IMR-90 (cell line): ENCODE results near the gene PFKP. TPM values are rescaled to one million over a fixed set of nuclear protein-coding genes. Genes with fewer than 3 reads are reported as not detected.

Experiments used
- ATAC-seq: fragments of 200-7000 bp; cut with Tn5 transposase; 2 replicates; pipeline ENCODE4 v1.9.1; 2020; ENCODE audit warnings: low read depth, mild to moderate bottlenecking, moderate library complexity
- BruUV-seq: library from RNA; stranded (reverse); fragments of 400-500 nt; replicated peaks from 2 replicates; lab custom pipeline; 2021; lab: Mats Ljungman, UMichigan
- CTCF ChIA-PET: fragments of 300-600 bp; formaldehyde crosslinking; extraction: SDS; loops from one replicate; lab custom pipeline; 2021; ENCODE audit warnings: antibody characterized with exemption; lab: Yijun Ruan, JAX
- POLR2A ChIA-PET: fragments of 300-600 bp; sonication (Branson Sonifier 250); formaldehyde crosslinking; loops from one replicate; lab custom pipeline; 2022; ENCODE audit warnings: antibody characterized with exemption; ENCODE audit not compliant: unreplicated experiment; lab: Charles Lee
- DNase-seq: peaks from one replicate; pipeline ENCODE4 v3.0.0; 2013
- H2AFZ ChIP-seq: replicated peaks from 2 replicates; pipeline ENCODE3; 2013; ENCODE audit warnings: low read length, mild to moderate bottlenecking; ENCODE audit not compliant: poor library complexity
- H2AK5ac ChIP-seq: 2 replicates; pipeline ENCODE4 v1.6.1; 2013; ENCODE audit warnings: low read depth, low read length, inconsistent platforms
- H2AK9ac ChIP-seq: replicated peaks from 2 replicates; pipeline ENCODE3; 2013; ENCODE audit warnings: mild to moderate bottlenecking, low read depth, low read length, moderate library complexity; ENCODE audit not compliant: poor library complexity
- H2BK120ac ChIP-seq: 2 replicates; pipeline ENCODE4 v1.6.1; 2013; ENCODE audit warnings: low read depth, low read length, inconsistent platforms
- H2BK15ac ChIP-seq: 3 replicates; pipeline ENCODE4 v1.6.1; 2013; ENCODE audit warnings: low read depth, low read length, inconsistent platforms
- H2BK20ac ChIP-seq: 2 replicates; pipeline ENCODE4 v1.6.1; 2013; ENCODE audit warnings: low read depth, mild to moderate bottlenecking, inconsistent platforms, low read length, moderate library complexity
- H2BK5ac ChIP-seq: 2 replicates; pipeline ENCODE4 v1.6.1; 2013; ENCODE audit warnings: mild to moderate bottlenecking, low read depth, low read length, inconsistent platforms; ENCODE audit not compliant: poor library complexity, severe bottlenecking
- H3K14ac ChIP-seq: replicated peaks from 2 replicates; pipeline ENCODE4 v1.6.1; 2013; ENCODE audit warnings: low read depth, low read length, inconsistent platforms
- H3K18ac ChIP-seq: 2 replicates; pipeline ENCODE4 v1.6.1; 2013; ENCODE audit warnings: low read depth, low read length, control low read depth
- H3K23ac ChIP-seq: 2 replicates; pipeline ENCODE4 v1.6.1; 2013; ENCODE audit warnings: low read depth, low read length, inconsistent platforms
- H3K27ac ChIP-seq: 2 replicates; pipeline ENCODE4 v1.5.1; 2013; ENCODE audit warnings: mild to moderate bottlenecking, control low read depth, low read length; ENCODE audit not compliant: insufficient read depth
- H3K27me3 ChIP-seq: 2 replicates; pipeline ENCODE4 v1.6.1; 2013; ENCODE audit warnings: low read length; ENCODE audit not compliant: control insufficient read depth, insufficient read depth
- H3K36me3 ChIP-seq: 2 replicates; pipeline ENCODE4 v1.6.1; 2013; ENCODE audit warnings: low read length, mixed read lengths; ENCODE audit not compliant: control insufficient read depth, insufficient read depth
- H3K4ac ChIP-seq: 2 replicates; pipeline ENCODE4 v1.6.1; 2013; ENCODE audit warnings: low read depth, low read length, inconsistent platforms
- H3K4me1 ChIP-seq: 2 replicates; pipeline ENCODE4 v1.6.1; 2013; ENCODE audit warnings: low read length, mixed read lengths; ENCODE audit not compliant: control insufficient read depth, insufficient read depth
- H3K4me2 ChIP-seq: 2 replicates; pipeline ENCODE4 v1.6.1; 2013; ENCODE audit warnings: low read depth, mild to moderate bottlenecking, control low read depth, low read length, moderate library complexity
- H3K4me3 ChIP-seq: 2 replicates; pipeline ENCODE4 v1.5.1; 2013; ENCODE audit warnings: low read depth, mild to moderate bottlenecking, control low read depth, low read length, moderate library complexity; ENCODE audit not compliant: insufficient read depth
- H3K56ac ChIP-seq: 2 replicates; pipeline ENCODE4 v1.6.1; 2013; ENCODE audit warnings: low read length, inconsistent platforms; ENCODE audit not compliant: insufficient read depth; ENCODE audit errors: extremely low read depth
- H3K79me1 ChIP-seq, 2 experiments: 2 replicates each; pipeline ENCODE4 v1.6.1; 2013; ENCODE audit warnings: low read length in 2 of 2, inconsistent platforms in 1 of 2, low read depth in 1 of 2
- H3K9ac ChIP-seq: 2 replicates; pipeline ENCODE4 v1.6.1; 2013; ENCODE audit warnings: low read depth, low read length, control low read depth
- H3K9me1 ChIP-seq: 2 replicates; pipeline ENCODE4 v1.6.1; 2013; ENCODE audit warnings: low read length, inconsistent platforms; ENCODE audit not compliant: insufficient read depth
- H3K9me3 ChIP-seq: 2 replicates; pipeline ENCODE4 v1.6.1; 2013; ENCODE audit warnings: low read length; ENCODE audit not compliant: control insufficient read depth, insufficient read depth
- H4K20me1 ChIP-seq: 2 replicates; pipeline ENCODE4 v1.6.1; 2013; ENCODE audit warnings: low read length, inconsistent platforms; ENCODE audit not compliant: insufficient read depth
- H4K5ac ChIP-seq: 2 replicates; pipeline ENCODE4 v1.6.1; 2013; ENCODE audit warnings: mild to moderate bottlenecking, low read depth, low read length, control low read depth
- H4K8ac ChIP-seq, 2 experiments: 2 replicates each; pipeline ENCODE4 v1.6.1; 2013; ENCODE audit warnings: low read depth in 2 of 2, low read length in 2 of 2, control low read depth in 1 of 2, inconsistent platforms in 1 of 2
- H4K91ac ChIP-seq: 2 replicates; pipeline ENCODE4 v1.6.1; 2013; ENCODE audit warnings: low read depth, low read length, inconsistent platforms; ENCODE audit not compliant: insufficient read depth
- BHLHE40 ChIP-seq: fragments of 150-350 bp; IDR thresholded peaks from 2 replicates; pipeline ENCODE4 v1.6.1; 2016; ENCODE audit warnings: mild to moderate bottlenecking, low read depth, low read length
- CEBPB ChIP-seq: IDR thresholded peaks from 2 replicates; pipeline ENCODE4 v1.6.1; 2012; ENCODE audit warnings: low read depth, low read length, improper control_type of control experiment
- CHD1 ChIP-seq: IDR thresholded peaks from 2 replicates; pipeline ENCODE4 v1.6.1; 2012; ENCODE audit warnings: low read depth, low read length, improper control_type of control experiment
- ELK1 ChIP-seq: fragments of 150-350 bp; IDR thresholded peaks from 2 replicates; pipeline ENCODE4 v1.6.1; 2016; ENCODE audit warnings: low read depth, mild to moderate bottlenecking, low read length, moderate library complexity, borderline replicate concordance
- FOS ChIP-seq: fragments of 150-350 bp; IDR thresholded peaks from 2 replicates; pipeline ENCODE4 v1.6.1; 2016; ENCODE audit warnings: low read depth, low read length
- MAFK ChIP-seq: IDR thresholded peaks from 2 replicates; pipeline ENCODE4 v1.6.1; 2012; ENCODE audit warnings: low read depth, low read length, improper control_type of control experiment
- MAZ ChIP-seq: IDR thresholded peaks from 2 replicates; pipeline ENCODE4 v1.6.1; 2012; ENCODE audit warnings: low read depth, mild to moderate bottlenecking, low read length, improper control_type of control experiment, moderate library complexity, borderline replicate concordance
- NFE2L2 ChIP-seq: fragments of 150-350 bp; IDR thresholded peaks from 2 replicates; pipeline ENCODE4 v1.6.1; 2016; ENCODE audit warnings: low read depth, mild to moderate bottlenecking, low read length
- POLR2A ChIP-seq: IDR thresholded peaks from 2 replicates; pipeline ENCODE4 v1.6.1; 2012; ENCODE audit warnings: mild to moderate bottlenecking, low read depth, low read length
- RAD21 ChIP-seq: IDR thresholded peaks from 2 replicates; pipeline ENCODE4 v1.6.1; 2012; ENCODE audit warnings: low read length, improper control_type of control experiment
- RCOR1 ChIP-seq: IDR thresholded peaks from 2 replicates; pipeline ENCODE4 v1.6.1; 2012; ENCODE audit warnings: mild to moderate bottlenecking, low read length, improper control_type of control experiment; ENCODE audit not compliant: insufficient replicate concordance
- RFX5 ChIP-seq: IDR thresholded peaks from 2 replicates; pipeline ENCODE4 v1.8.0; 2012; ENCODE audit warnings: low read depth, mild to moderate bottlenecking, low read length, moderate library complexity
- SMC3 ChIP-seq: fragments of 150-350 bp; IDR thresholded peaks from 2 replicates; pipeline ENCODE4 v1.6.1; 2016; ENCODE audit warnings: low read depth, mild to moderate bottlenecking, antibody characterized with exemption, low read length, moderate library complexity
- USF2 ChIP-seq: fragments of 150-350 bp; IDR thresholded peaks from 2 replicates; pipeline ENCODE4 v1.6.1; 2017; ENCODE audit warnings: mild to moderate bottlenecking, antibody characterized with exemption, low read length, low read depth
- WGBS, 2 experiments: methylation state at CpG; one replicate each; pipeline versions ENCODE4 v1.1.5 to v1.1.7; 2013; ENCODE audit warnings: missing lambda C conversion rate in 2 of 2; ENCODE audit not compliant: insufficient read length in 1 of 2; ENCODE audit errors: extremely low coverage in 2 of 2; 5-methylcytosine and 5-hydroxymethylcytosine counted together
- dilution Hi-C: fragments of 300-500 bp; cut with HindIII; formaldehyde crosslinking; loops from one replicate; pipeline ENCODE4 v1.14.3; 2018; ENCODE audit warnings: low sequenced_read_pairs; ENCODE audit not compliant: unreplicated experiment
- in situ Hi-C: fragments of 300-500 bp; cut with MboI; formaldehyde crosslinking; loops from 3 replicates; pipeline ENCODE4 v1.14.3; 2019; ENCODE audit warnings: low sequenced_read_pairs, inconsistent platforms, mixed read lengths
- intact Hi-C: fragments of 100-400 bp; cut with micrococcal nuclease; formaldehyde crosslinking; loops from 2 replicates; pipeline ENCODE4 v1.10.0; 2022
- polyA plus RNA-seq, 3 experiments: library from polyadenylated mRNA; depleted of rRNA; stranded (reverse); fragments of >200 nt; gene quantifications; 2 replicates each; pipeline ENCODE4 v1.2.3, GENCODE V29; 2012; ENCODE audit warnings: low replicate concordance in 1 of 3
- total RNA-seq: library from RNA; depleted of rRNA; stranded (reverse); fragments of >200 nt; gene quantifications from 2 replicates; pipeline ENCODE4 v1.2.3, GENCODE V29; 2012

Gene PFKP
- total and polyA plus RNA-seq, 2 of the 4 experiments (the other 2 are of a cell fraction), result 223 to 294 TPM

GRCh38 chr10:3036155-3037021, 31.0 kb upstream of the PFKP start:
- ChIA-PET POLR2A (no interaction called here), CTCF (no interaction called here)
- H4K8ac ChIP-seq, result no peak overlapping the region
- H3K14ac ChIP-seq, result no peak overlapping the region
- H3K27ac ChIP-seq, result no peak overlapping the region
- H2AFZ ChIP-seq, result no peak overlapping the region
- no peaks in the 10 kb centered on the region for H3K9me3 ChIP-seq
- no peak overlapping the region for H3K9ac ChIP-seq
- peaks cover 1% of the 10 kb centered on the region; the same call in 1 of the 2 replicates for H3K4me1 ChIP-seq
- H3K4ac ChIP-seq, result no peak overlapping the region
- TF ChIP-seq POLR2A, result no peak
- no peak for TF ChIP-seq CHD1
- TF ChIP-seq RCOR1, result no peak
- TF ChIP-seq BHLHE40, result no peak
- no peak for TF ChIP-seq RFX5
- TF ChIP-seq RAD21, result no peak
- no peak for TF ChIP-seq ELK1
- TF ChIP-seq NFE2L2, result no peak
- TF ChIP-seq USF2, result no peak
- TF ChIP-seq MAFK, result no peak
- TF ChIP-seq FOS, result no peak
- TF ChIP-seq CEBPB, result no peak
- TF ChIP-seq SMC3, result no peak
- no peak for TF ChIP-seq MAZ
- DNase-seq, result no peak
- no peak overlapping the region for H2AK9ac ChIP-seq
- in situ Hi-C loops, result no loop called here
- no peaks in the 10 kb centered on the region; the same call in 1 of the 2 replicates for H3K9me1 ChIP-seq
- H3K4me3 ChIP-seq, result no peak overlapping the region
- dilution Hi-C loops, result loop anchor here (25.0 kb wide), 1 partner anchor 99 kb away; no protein-coding TSS in a partner anchor
- H4K20me1 ChIP-seq, result no peaks in the 10 kb centered on the region
- H3K4me2 ChIP-seq, result no peak overlapping the region
- no peaks in the 10 kb centered on the region for H3K79me1 ChIP-seq
- no peaks in the 10 kb centered on the region for H3K27me3 ChIP-seq
- WGBS, 2 experiments, result no CpG with 5 or more reads among the region's 8 CpGs
- no TSS peak for BruUV-seq
- H3K23ac ChIP-seq, result no peak overlapping the region
- peak; percentile 40; the same call in 1 of the 2 replicates for ATAC-seq
- H3K36me3 ChIP-seq, result no peaks in the 10 kb centered on the region
- H4K91ac ChIP-seq, result no peak overlapping the region
- H2BK120ac ChIP-seq, result no peak overlapping the region; the same call in 1 of the 2 replicates
- no peak overlapping the region for H2BK5ac ChIP-seq
- H3K18ac ChIP-seq, result no peak overlapping the region; the same call in 1 of the 2 replicates
- intact Hi-C loops, result no loop called here
- H4K5ac ChIP-seq, result no peak overlapping the region
- no peak overlapping the region for H2BK15ac ChIP-seq
- no peak overlapping the region for H2BK20ac ChIP-seq
- H3K56ac ChIP-seq, result no peak overlapping the region
- H2AK5ac ChIP-seq, result no peak overlapping the region
